ENCODE measurements around the gene PRR5.

Gene PRR5

GRCh38 chr22:44667276-44667675 lies 34.7 kb upstream of the PRR5 start:
- in situ Hi-C loops (cut with HindIII; ENCODE audit: low pct_ligation_motif_present, low sequenced_read_pairs): no loop called here
- H3K36me3 ChIP-seq (replicated peaks): no peaks in the 10 kb centered on the region
- no peak overlapping the region for H3K4me3 ChIP-seq (ENCODE audit: low read depth, low read length)
- H3K27ac ChIP-seq: no peak overlapping the region
- DNase-seq: no peak
- H3K27me3 ChIP-seq (replicated peaks): peaks cover 8% of the 10 kb centered on the region
- no peak for TF ChIP-seq CTCF (IDR thresholded peaks at IDR 0.05; ENCODE audit: low read depth, low read length, missing control alignments)

GRCh38 chr22:44667829-44668189 lies 34.2 kb upstream of the PRR5 start:
- H3K27ac ChIP-seq: no peak overlapping the region
- H3K36me3 ChIP-seq (replicated peaks): no peaks in the 10 kb centered on the region
- in situ Hi-C loops (cut with HindIII; ENCODE audit: low pct_ligation_motif_present, low sequenced_read_pairs): no loop called here
- peaks cover 8% of the 10 kb centered on the region for H3K27me3 ChIP-seq (replicated peaks)
- H3K4me3 ChIP-seq (ENCODE audit: low read depth, low read length): no peak overlapping the region
- TF ChIP-seq CTCF (IDR thresholded peaks at IDR 0.05; ENCODE audit: low read depth, low read length, missing control alignments): no peak
- no peak for DNase-seq

GRCh38 chr22:44668190-44668885 lies 33.7 kb upstream of the PRR5 start:
- Histone ChIP-seq H3K36me3 (replicated peaks) (no peaks in the 10 kb centered on the region), H3K27me3 (replicated peaks) (peaks cover 8% of the 10 kb centered on the region), H3K27ac (no peak overlapping the region), H3K4me3 (ENCODE audit: low read depth, low read length) (peak overlapping the region; percentile 15)
- DNase-seq: no peak
- in situ Hi-C loops (cut with HindIII; ENCODE audit: low pct_ligation_motif_present, low sequenced_read_pairs): no loop called here
- TF ChIP-seq CTCF (IDR thresholded peaks at IDR 0.05; ENCODE audit: low read depth, low read length, missing control alignments): no peak

- in situ Hi-C loops (cut with HindIII; ENCODE audit: low pct_ligation_motif_present, low sequenced_read_pairs): no loop called here
- no peaks in the 10 kb centered on the region for H3K36me3 ChIP-seq (replicated peaks)
- H3K27me3 ChIP-seq (replicated peaks): peaks cover 8% of the 10 kb centered on the region
- no peak overlapping the region for H3K27ac ChIP-seq
- DNase-seq: no peak
- peak overlapping the region; percentile 20 for H3K4me3 ChIP-seq (ENCODE audit: low read depth, low read length)
- no peak for TF ChIP-seq CTCF (IDR thresholded peaks at IDR 0.05; ENCODE audit: low read depth, low read length, missing control alignments)
Observed at GRCh38 chr22:44668886-44669521, 33.0 kb upstream of the PRR5 start.

- Histone ChIP-seq H3K27me3 (replicated peaks) (peaks cover 8% of the 10 kb centered on the region), H3K27ac (no peak overlapping the region), H3K4me3 (ENCODE audit: low read depth, low read length) (no peak overlapping the region), H3K36me3 (replicated peaks) (no peaks in the 10 kb centered on the region)
- DNase-seq: no peak
- peak; percentile 55 for TF ChIP-seq CTCF (IDR thresholded peaks at IDR 0.05; ENCODE audit: low read depth, low read length, missing control alignments)
- in situ Hi-C loops (cut with HindIII; ENCODE audit: low pct_ligation_motif_present, low sequenced_read_pairs): no loop called here
Observed at GRCh38 chr22:44669561-44669976, 32.4 kb upstream of the PRR5 start.
